ENCODE data around the gene TPGS1.

GRCh38 chr19:556611-557382, 49.5 kb downstream of the TPGS1 start:
- TF ChIP-seq POLR2A (IDR thresholded peaks at IDR 0.05): no peak
- TF ChIP-seq, protein P1, sequence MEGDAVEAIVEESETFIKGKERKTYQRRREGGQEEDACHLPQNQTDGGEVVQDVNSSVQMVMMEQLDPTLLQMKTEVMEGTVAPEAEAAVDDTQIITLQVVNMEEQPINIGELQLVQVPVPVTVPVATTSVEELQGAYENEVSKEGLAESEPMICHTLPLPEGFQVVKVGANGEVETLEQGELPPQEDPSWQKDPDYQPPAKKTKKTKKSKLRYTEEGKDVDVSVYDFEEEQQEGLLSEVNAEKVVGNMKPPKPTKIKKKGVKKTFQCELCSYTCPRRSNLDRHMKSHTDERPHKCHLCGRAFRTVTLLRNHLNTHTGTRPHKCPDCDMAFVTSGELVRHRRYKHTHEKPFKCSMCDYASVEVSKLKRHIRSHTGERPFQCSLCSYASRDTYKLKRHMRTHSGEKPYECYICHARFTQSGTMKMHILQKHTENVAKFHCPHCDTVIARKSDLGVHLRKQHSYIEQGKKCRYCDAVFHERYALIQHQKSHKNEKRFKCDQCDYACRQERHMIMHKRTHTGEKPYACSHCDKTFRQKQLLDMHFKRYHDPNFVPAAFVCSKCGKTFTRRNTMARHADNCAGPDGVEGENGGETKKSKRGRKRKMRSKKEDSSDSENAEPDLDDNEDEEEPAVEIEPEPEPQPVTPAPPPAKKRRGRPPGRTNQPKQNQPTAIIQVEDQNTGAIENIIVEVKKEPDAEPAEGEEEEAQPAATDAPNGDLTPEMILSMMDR (IDR thresholded peaks at IDR 0.05): no peak
